Measurements from ENCODE around the gene REM2.

The REM2 gene

DNA sequence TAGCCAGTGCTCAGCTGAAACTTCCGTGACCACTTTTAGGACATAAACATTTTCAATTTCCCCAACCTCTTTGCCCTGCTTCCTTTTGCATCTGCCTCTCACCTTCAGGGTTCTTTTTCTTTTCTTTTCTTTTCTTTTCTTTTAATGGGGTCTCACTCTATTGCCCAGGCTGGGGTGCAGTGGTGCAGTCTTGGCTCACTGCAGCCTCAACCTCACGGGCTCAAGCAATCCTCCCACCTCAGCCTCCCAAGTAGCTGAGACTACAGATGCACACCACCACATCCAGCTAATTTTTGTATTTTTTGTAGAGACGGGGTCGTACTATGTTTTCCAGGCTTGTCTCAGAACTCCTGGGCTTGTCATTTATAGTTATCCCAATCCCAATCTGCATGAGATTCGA is 16.1 kb upstream of the REM2 start:
- TF ChIP-seq, protein P1, sequence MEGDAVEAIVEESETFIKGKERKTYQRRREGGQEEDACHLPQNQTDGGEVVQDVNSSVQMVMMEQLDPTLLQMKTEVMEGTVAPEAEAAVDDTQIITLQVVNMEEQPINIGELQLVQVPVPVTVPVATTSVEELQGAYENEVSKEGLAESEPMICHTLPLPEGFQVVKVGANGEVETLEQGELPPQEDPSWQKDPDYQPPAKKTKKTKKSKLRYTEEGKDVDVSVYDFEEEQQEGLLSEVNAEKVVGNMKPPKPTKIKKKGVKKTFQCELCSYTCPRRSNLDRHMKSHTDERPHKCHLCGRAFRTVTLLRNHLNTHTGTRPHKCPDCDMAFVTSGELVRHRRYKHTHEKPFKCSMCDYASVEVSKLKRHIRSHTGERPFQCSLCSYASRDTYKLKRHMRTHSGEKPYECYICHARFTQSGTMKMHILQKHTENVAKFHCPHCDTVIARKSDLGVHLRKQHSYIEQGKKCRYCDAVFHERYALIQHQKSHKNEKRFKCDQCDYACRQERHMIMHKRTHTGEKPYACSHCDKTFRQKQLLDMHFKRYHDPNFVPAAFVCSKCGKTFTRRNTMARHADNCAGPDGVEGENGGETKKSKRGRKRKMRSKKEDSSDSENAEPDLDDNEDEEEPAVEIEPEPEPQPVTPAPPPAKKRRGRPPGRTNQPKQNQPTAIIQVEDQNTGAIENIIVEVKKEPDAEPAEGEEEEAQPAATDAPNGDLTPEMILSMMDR (IDR thresholded peaks at IDR 0.05; ENCODE audit: control extremely low read depth, extremely low read depth, low read depth, missing control alignments): no peak
- ChIA-PET POLR2A (no interaction called here), CTCF (interaction anchor here (0.9 to 6.9 kb wide), 5 partner anchors 14 to 297 kb away, joined by 3 to 76 read pairs (median 4); no protein-coding TSS in a partner anchor)
- DNase-seq (ENCODE audit: extremely low spot score): no peak

- ChIA-PET CTCF (interaction anchor here (0.6 to 7.9 kb wide), 16 partner anchors 12 to 479 kb away, joined by 3 to 196 read pairs (median 4); partner anchors contain the start of genes AJUBA, PRMT5, RBM23 and REM2), POLR2A (interaction anchor here (0.7 kb wide), 1 partner anchor 12 kb away, joined by 3 read pairs; no protein-coding TSS in a partner anchor)
- no peak for DNase-seq (ENCODE audit: extremely low spot score)
- TF ChIP-seq, protein P1 (IDR thresholded peaks at IDR 0.05; ENCODE audit: control extremely low read depth, extremely low read depth, low read depth, missing control alignments): no peak
Measured at GRCh38 chr14:22870811-22871223, 12.2 kb upstream of the REM2 start.

DNA sequence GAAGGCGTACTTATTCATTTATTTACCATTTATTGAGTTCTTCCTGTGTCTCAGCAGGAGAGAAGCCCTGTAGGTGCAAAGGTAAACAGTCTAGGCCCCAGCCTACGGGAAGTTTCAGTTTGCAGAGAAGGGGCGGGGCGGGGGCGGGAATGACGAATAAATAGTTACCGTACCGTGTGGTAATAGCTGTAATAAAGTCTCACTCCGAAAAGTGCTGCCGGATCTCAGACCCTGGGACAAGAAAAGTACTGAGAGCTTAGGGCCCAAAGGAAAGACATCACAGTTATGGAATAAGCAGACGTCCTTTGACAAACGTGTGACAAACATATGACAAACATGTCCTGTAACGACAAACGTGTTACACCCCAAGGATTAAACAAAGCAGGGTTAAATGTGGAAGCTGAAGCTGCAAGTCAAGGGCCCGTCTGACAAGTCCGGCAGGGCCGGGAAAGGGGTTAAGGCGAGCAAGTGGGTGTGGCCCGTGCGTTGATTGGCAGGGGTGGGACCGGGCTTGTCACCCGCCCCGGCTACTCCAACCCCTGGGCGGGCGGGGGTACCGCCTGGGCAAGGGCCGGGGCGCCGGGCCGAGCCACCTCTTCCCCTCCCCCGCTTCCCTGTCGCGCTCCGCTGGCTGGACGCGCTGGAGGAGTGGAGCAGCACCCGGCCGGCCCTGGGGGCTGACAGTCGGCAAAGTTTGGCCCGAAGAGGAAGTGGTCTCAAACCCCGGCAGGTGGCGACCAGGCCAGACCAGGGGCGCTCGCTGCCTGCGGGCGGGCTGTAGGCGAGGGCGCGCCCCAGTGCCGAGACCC is 11.6 kb upstream of the REM2 start, which contains the start of gene LRP10:
TSS of gene LRP10 (plus strand) at position 517 of the 809 bp plus-strand sequence. CDS start 564 bp downstream, outside the sequence.
- CTCF ChIA-PET: interaction anchor here (0.6 to 7.9 kb wide), 26 partner anchors 10 to 479 kb away, joined by 3 to 196 read pairs (median 5); partner anchors contain the start of genes ABHD4, AJUBA, OXA1L and PRMT5
- POLR2A ChIA-PET: interaction anchor here (0.7 kb wide), 1 partner anchor 12 kb away, joined by 3 read pairs; no protein-coding TSS in a partner anchor
- peak; percentile 88 for DNase-seq (ENCODE audit: extremely low spot score)
- TF ChIP-seq, protein P1 (IDR thresholded peaks at IDR 0.05; ENCODE audit: control extremely low read depth, extremely low read depth, low read depth, missing control alignments): peak; percentile 4

DNA sequence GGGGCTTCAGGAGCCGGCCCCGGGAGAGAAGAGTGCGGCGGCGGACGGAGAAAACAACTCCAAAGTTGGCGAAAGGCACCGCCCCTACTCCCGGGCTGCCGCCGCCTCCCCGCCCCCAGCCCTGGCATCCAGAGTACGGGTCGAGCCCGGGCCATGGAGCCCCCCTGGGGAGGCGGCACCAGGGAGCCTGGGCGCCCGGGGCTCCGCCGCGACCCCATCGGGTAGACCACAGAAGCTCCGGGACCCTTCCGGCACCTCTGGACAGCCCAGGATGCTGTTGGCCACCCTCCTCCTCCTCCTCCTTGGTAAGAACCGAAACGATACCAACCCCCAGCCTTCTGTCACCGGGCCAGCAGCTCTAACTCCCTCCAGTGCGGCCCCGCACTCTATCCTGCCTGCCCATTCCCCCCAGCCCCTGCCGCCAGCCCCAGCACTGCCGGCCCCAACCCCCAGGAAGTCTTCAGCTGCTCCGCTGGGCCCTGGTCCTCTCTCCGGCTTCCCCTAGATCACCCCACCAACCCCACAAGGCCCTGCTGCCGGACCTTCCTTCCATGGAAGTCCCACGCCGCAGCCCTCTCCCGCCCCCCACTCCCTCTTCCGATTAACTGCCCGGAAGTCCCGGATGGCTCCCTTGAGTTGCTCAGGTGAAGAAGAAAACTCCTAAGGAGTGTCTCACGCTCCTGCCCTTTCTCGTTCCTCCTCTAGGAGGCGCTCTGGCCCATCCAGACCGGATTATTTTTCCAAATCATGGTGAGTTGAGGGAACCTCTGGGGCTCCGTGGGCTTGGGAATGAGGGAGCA is 10.8 kb upstream of the REM2 start:
- ChIA-PET CTCF (interaction anchor here (0.7 to 7.9 kb wide), 44 partner anchors 8 to 480 kb away, joined by 3 to 196 read pairs (median 5); partner anchors contain the start of genes ABHD4, AJUBA, DAD1 and OXA1L), POLR2A (no interaction called here)
- peak; percentile 80 for DNase-seq (ENCODE audit: extremely low spot score)
- TF ChIP-seq, protein P1 (IDR thresholded peaks at IDR 0.05; ENCODE audit: control extremely low read depth, extremely low read depth, low read depth, missing control alignments): peak; percentile 94

- POLR2A ChIA-PET: no interaction called here
- DNase-seq (ENCODE audit: extremely low spot score): no peak
- CTCF ChIA-PET: interaction anchor here (0.7 to 7.9 kb wide), 41 partner anchors 9 to 554 kb away, joined by 3 to 196 read pairs (median 5); partner anchors contain the start of genes ABHD4, DAD1, MRPL52 and PRMT5
- TF ChIP-seq, protein P1 (IDR thresholded peaks at IDR 0.05; ENCODE audit: control extremely low read depth, extremely low read depth, low read depth, missing control alignments): no peak
Measured at GRCh38 chr14:22872833-22873520, 10.0 kb upstream of the REM2 start.
